SH-SY5Y (cell line): ENCODE measurements around the gene RBP7.

ENCODE experiments used
- GATA2 ChIP-seq: IDR thresholded peaks from 2 replicates; pipeline ENCODE4 v1.6.1; 2011; ENCODE audit warnings: mild to moderate bottlenecking, low read depth, low read length
- GATA3 ChIP-seq: IDR thresholded peaks from 2 replicates; pipeline ENCODE4 v1.6.1; 2011; ENCODE audit warnings: low read depth, mild to moderate bottlenecking, low read length, moderate library complexity

The RBP7 gene

DNA sequence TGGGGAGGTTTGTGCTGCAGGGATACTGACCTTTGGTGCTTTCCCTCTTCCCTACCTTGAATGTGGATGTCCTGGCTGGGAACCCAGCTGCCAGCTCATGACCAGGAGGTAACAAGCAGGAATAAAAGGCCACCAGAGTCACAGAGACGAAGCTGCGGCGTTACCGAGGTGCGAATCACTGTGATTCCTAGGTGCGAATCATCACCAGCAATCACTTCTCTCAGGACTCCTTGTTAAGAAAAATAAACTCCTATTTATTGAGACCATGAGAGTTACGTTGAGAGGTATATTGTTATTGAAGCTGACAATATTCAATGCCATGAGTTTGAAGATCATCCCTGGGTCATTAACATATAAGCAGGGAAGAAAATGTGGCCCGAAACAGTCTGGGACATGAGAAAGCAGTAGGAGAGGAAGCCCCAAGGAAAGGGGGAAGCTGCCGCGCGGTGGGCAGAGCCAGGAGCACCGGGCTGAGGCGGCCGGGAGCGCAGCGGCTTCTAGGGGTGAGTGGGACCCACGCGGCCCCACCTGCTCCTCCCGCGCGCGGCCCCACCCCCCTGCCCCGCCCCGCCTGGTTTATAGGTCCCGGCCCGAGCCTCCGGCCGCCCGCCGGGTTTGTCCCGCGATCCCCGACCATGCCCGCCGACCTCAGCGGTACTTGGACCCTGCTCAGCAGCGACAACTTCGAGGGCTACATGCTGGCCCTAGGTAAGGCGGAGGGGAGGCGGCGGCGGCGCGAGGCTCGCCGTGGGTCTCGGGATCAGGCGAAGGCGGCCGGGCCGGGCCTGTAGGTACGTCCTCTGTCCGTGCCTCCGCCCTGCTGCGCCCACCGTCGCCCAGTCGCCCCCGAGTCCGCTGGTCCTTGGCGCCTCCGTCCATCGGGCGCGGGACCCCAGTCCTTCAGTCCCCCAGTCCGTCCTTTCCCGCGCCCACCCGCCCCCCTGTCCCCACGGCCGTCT lies at the start of gene RBP7:
TSS of gene RBP7 (plus strand) at position 605 of the 959 bp plus-strand sequence. CDS start at position 636, 31 bp downstream.
- TF ChIP-seq GATA3 (no peak), GATA2 (no peak)

DNA sequence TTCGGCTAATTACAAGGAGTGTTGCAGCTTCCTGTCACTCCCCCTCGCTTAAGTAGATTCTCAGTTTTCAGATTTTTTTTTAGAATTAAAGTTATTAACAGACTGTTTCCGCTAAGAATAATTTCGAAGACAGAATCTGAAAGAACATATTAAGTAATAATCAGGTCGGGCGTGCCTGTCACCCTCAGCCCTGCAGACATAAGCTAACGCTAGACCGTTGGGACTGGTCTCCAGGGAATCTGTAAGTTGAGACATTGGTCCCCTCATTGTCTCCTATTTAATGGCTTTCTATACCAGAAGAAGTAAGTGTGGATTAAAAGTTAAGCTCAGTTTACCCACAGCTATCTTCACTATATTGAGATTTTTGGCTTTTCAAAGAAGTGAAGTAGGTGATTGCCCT lies 39.3 kb upstream of the RBP7 start:
- TF ChIP-seq GATA3 (no peak), GATA2 (no peak)

- TF ChIP-seq GATA3 (no peak), GATA2 (no peak)
Observed at GRCh38 chr1:9960011-9960410, 37.0 kb upstream of the RBP7 start.

DNA sequence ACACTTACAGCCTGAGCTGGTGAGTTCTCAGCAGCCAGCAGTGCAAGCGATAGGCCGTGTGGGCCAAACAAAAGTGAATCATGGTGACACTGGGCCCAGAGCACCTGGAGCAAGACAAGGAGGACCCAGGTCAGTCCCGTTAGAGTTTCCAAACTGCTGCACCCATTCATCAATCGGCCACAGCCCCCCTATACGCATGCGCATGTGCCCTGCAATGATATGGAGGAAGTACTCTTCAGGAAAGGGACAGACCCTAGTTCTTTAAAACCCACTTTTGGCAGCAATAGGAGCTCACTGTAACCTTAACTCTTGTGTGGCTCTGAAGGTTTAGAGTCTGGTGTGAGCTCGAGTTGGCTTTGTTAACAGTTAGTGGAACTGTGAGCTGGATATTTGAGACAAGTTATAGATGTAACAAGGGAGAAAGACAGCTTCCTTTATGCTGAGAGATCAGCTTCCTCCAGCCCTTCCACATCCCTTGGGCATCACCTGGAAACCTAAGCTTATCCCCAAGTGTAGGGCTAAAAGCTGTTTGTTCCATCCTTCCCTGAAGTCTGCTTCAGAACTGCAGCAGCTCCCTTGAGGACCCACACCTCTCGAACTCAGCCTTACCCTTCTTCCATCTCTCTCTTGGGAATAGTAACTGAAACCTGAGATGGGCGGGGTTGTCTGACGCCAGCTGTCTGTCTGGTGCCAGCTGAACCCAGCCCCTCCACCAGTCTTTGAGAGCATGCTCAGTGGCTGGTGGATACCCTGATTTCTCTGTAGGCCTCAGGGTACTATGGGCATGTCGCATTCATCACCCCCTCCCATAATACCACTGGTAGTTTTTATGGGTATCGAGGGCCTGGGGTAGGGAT lies 36.1 kb upstream of the RBP7 start:
- no peak for TF ChIP-seq GATA2
- no peak for TF ChIP-seq GATA3

- TF ChIP-seq GATA2, result no peak
- no peak for TF ChIP-seq GATA3
Observed at GRCh38 chr1:9984253-9984652, 12.8 kb upstream of the RBP7 start.

DNA sequence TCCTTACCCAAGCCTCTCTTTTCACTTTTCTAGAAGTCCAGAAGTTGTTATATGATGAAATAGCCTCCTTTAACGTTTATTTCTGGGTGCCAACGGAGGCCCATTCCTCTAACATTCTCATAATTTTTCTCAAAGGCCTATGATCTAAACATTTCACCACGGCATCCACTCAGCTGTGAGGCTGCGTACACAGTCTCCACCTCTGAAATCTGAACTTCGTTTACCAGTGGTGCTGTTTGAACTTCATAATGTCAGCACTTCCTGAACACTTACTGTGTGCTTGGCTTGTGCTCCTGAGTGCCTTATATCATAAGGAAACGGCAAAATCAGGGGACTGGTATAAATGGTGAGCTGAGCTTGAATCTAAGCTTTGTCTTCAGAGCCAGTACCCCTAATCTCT lies 12.0 kb upstream of the RBP7 start:
- no peak for TF ChIP-seq GATA3
- TF ChIP-seq GATA2, result no peak

DNA sequence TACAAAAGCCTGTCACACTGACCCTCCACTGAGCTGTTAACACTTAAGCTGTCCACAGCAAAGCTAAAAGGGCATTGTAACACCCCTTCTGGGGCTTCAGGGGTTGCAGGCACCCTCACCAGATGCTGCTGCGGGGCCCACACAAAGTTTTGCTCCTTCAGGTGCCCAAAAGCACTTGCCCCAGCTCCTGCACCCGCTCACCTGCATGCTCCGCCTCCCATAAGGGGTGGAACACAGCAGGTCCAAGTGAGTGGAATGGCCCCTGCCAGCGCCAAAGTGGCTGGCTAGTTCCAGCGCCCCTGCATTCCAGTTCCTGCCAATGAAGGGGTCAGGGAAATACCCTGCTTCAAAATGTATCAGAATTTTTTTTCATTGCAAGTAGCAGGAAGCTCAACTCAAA lies 7.3 kb upstream of the RBP7 start:
- no peak for TF ChIP-seq GATA2
- no peak for TF ChIP-seq GATA3

DNA sequence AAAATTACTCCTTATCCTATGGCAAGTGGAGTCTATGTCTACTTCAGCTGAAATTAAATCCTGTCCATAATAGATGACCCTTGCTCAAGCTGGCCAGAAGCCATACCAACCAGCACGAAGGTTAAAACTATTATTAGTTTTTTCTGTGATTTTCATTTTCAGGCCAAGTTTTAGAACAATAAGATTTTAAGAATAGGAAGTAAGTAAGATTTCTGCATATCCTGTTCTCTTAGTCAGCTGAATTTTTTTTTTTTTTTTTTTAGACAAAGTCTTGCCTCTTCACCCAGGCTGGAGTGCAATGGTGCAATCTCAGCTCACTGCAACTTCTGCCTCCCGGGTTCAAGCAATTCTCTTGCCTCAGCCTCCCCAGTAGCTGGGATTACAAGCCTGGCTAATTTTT lies 6.1 kb upstream of the RBP7 start:
- TF ChIP-seq GATA2 (no peak), GATA3 (no peak)

DNA sequence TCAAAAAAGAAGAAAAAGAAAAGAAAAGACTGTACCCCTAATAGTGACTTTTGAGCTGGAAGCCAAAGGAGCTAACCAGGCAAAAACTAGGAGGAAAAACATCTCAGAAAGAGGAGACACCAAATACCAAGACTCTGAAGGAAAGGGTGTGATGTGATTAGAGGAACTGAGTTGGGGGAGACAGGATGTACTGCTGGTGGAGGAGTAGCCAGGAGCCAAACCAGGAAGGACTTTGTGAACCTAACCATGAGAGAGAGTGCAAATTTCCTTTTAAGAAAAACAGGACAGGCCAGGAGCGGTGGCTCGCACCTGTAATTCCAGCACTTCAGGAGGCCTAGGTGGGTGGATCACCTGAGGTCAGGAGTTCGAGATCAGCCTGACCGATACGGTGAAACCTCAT lies 4.1 kb upstream of the RBP7 start:
- TF ChIP-seq GATA3, result no peak
- no peak for TF ChIP-seq GATA2

GRCh38 chr1:9993561-9994075 lies 3.4 kb upstream of the RBP7 start:
- no peak for TF ChIP-seq GATA3

- TF ChIP-seq GATA3, result no peak
- TF ChIP-seq GATA2, result no peak
Observed at GRCh38 chr1:10001016-10001665, 4.1 kb downstream of the RBP7 start.

DNA sequence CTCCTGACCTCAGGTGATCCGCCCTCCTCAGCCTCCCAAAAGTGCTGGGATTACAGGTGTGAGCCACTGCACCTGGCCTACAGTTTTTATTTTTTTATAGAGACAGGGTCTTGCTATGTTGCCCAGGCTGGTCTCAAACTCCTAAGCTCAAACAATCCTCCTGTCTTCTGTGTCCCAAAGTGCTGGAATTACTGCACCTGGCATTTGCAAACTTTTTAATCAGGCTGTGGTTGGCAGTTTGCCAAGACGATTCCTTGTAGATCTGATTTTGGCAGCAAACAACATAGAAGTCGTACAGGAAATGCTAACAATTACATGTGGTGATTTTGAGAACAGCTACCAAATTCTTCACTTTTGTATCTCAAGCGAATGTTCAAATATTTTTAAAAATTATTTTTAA lies 10.1 kb downstream of the RBP7 start:
- TF ChIP-seq GATA2 (no peak), GATA3 (no peak)

- no peak for TF ChIP-seq GATA2
- no peak for TF ChIP-seq GATA3
Observed at GRCh38 chr1:10014016-10014415, 17.0 kb downstream of the RBP7 start.

- TF ChIP-seq GATA3 (no peak), GATA2 (no peak)
Observed at GRCh38 chr1:10019561-10019960, 22.5 kb downstream of the RBP7 start.

DNA sequence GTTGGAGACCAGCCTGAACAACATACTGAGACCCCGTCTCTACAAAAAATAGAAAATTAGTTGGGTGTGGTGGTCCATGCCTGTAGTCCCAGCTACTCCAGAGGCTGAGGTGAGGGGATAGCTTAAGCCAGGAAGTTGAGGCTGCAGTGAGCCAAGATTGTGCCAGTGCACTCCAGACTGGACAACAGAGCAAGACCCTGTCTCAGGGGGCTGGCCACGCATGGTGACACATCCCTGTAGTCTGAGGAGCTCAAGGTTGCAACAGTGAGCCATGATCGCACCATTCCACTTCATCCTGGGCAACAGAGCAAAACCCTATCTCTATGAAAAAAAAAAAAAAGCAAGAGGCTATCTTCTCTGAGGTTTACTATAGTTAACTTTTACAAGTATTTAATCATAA lies 23.1 kb downstream of the RBP7 start:
- no peak for TF ChIP-seq GATA3
- no peak for TF ChIP-seq GATA2
